Breast epithelium (tissue), 4 donors: ENCODE measurements around the gene MAP3K14. TPM values are rescaled to one million over a fixed set of nuclear protein-coding genes. Genes with fewer than 3 reads are reported as not detected.

Experiments
- DNase-seq, 2 donors: peaks; one replicate each; pipeline ENCODE4 v3.0.0-alpha.2; 2019; ENCODE audit warnings: low spot score in 2 of 2
- H3K27ac ChIP-seq, 2 donors: fragments of 200-600 bp; sonication (generic) in 1 of 2; one replicate each; pipeline ENCODE4 v1.5.1; 2016 to 2019; ENCODE audit warnings: mild to moderate bottlenecking in 1 of 2
- H3K27me3 ChIP-seq, 2 donors: fragments of 200-600 bp; sonication (generic) in 1 of 2; one replicate each; pipeline versions ENCODE4 v1.5.1 to v1.6.0; 2017 to 2019; ENCODE audit warnings: control low read depth in 1 of 2, mild to moderate bottlenecking in 1 of 2
- H3K36me3 ChIP-seq: fragments of 200-600 bp; one replicate; pipeline ENCODE4 v1.5.1; 2019
- H3K4me1 ChIP-seq, 2 donors: fragments of 200-600 bp; sonication (generic); one replicate each; pipeline ENCODE4 v1.5.1; 2016 to 2019; ENCODE audit warnings: control low read depth in 1 of 2
- H3K4me3 ChIP-seq, 3 donors: fragments of 200-600 bp; sonication (generic); 1 replicate in 2 of 3; 2 replicates in 1 of 3; pipeline ENCODE4 v1.5.1; 2016 to 2019; ENCODE audit warnings: mild to moderate bottlenecking in 3 of 3, moderate library complexity in 2 of 3
- H3K9me3 ChIP-seq, 2 donors: fragments of 200-600 bp; sonication (generic) in 1 of 2; one replicate each; pipeline ENCODE4 v1.5.1; 2016 to 2019; ENCODE audit warnings: control low read depth in 1 of 2
- CTCF ChIP-seq, 3 donors: fragments of 450-650 bp; IDR thresholded peaks; one replicate each; pipeline ENCODE4 v1.5.1; 2016 to 2017; ENCODE audit warnings: antibody characterized with exemption in 3 of 3, mild to moderate bottlenecking in 3 of 3, moderate library complexity in 3 of 3
- POLR2A ChIP-seq: fragments of 450-650 bp; IDR thresholded peaks from one replicate; pipeline ENCODE4 v1.6.1; 2016; ENCODE audit warnings: antibody characterized with exemption, mild to moderate bottlenecking, moderate library complexity
- POLR2AphosphoS5 ChIP-seq, 3 donors: sonication (generic); formaldehyde crosslinking; IDR thresholded peaks; one replicate each; pipeline ENCODE4 v1.6.1; 2017; ENCODE audit warnings: antibody characterized with exemption in 3 of 3
- intact Hi-C: fragments of 100-400 bp; cut with DNase I; formaldehyde crosslinking; loops from one replicate; pipeline ENCODE4 v1.15.1; 2023; ENCODE audit warnings: low total_unique reads
- total RNA-seq, 3 donors: library from RNA; depleted of rRNA; stranded (reverse); fragments of >200 nt; gene quantifications; one replicate each; pipeline ENCODE4 v1.1.0, GENCODE V29; 2016

The MAP3K14 gene
- total RNA-seq, 3 donors from 2014 or later: 4.3 to 12.3 (median 6.9) TPM

GRCh38 chr17:45240905-45241327 is 75.9 kb downstream of the MAP3K14 start:
- Histone ChIP-seq H3K36me3 (no peaks in the 10 kb centered on the region), H3K27ac (peak overlapping the region in 1 of 2 donors; percentile 17), H3K27me3 (no peaks in the 10 kb centered on the region), H3K9me3 (no peaks in the 10 kb centered on the region), H3K4me3 (peak overlapping the region in 2 of 3 donors; percentile 52 to 62), H3K4me1 (peaks cover 0 to 4% of the 10 kb centered on the region in 2 donors)
- TF ChIP-seq POLR2AphosphoS5 (IDR thresholded peaks at IDR 0.05) (no peak), CTCF (IDR thresholded peaks at IDR 0.05) (no peak), POLR2A (no peak)
- DNase-seq: no peak
- intact Hi-C loops: no loop called here

GRCh38 chr17:45238155-45238774 is 78.6 kb downstream of the MAP3K14 start:
- H3K4me3 ChIP-seq: no peak overlapping the region
- no peak for TF ChIP-seq POLR2AphosphoS5 (IDR thresholded peaks at IDR 0.05)
- TF ChIP-seq POLR2A: no peak
- intact Hi-C loops: no loop called here
- no peak overlapping the region for H3K27ac ChIP-seq
- no peaks in the 10 kb centered on the region for H3K36me3 ChIP-seq
- H3K9me3 ChIP-seq: no peaks in the 10 kb centered on the region
- no peaks in the 10 kb centered on the region for H3K27me3 ChIP-seq
- H3K4me1 ChIP-seq: peaks cover 0 to 4% of the 10 kb centered on the region in 2 donors
- no peak for DNase-seq

GRCh38 chr17:45237686-45238085 is 79.1 kb downstream of the MAP3K14 start:
- no peak overlapping the region for H3K4me3 ChIP-seq
- no peaks in the 10 kb centered on the region for H3K36me3 ChIP-seq
- no peak for TF ChIP-seq POLR2AphosphoS5 (IDR thresholded peaks at IDR 0.05)
- TF ChIP-seq POLR2A: no peak
- TF ChIP-seq CTCF (IDR thresholded peaks at IDR 0.05): no peak
- peaks cover 0 to 4% of the 10 kb centered on the region in 2 donors for H3K4me1 ChIP-seq
- DNase-seq: no peak
- intact Hi-C loops: no loop called here
- H3K27me3 ChIP-seq: no peaks in the 10 kb centered on the region
- no peaks in the 10 kb centered on the region for H3K9me3 ChIP-seq
- H3K27ac ChIP-seq: no peak overlapping the region

GRCh38 chr17:45236282-45236606 is 80.6 kb downstream of the MAP3K14 start:
- TF ChIP-seq POLR2A (no peak), POLR2AphosphoS5 (IDR thresholded peaks at IDR 0.05) (no peak), CTCF (IDR thresholded peaks at IDR 0.05) (no peak)
- no peak for DNase-seq
- Histone ChIP-seq H3K27me3 (no peaks in the 10 kb centered on the region), H3K27ac (no peak overlapping the region), H3K4me3 (no peak overlapping the region), H3K9me3 (no peaks in the 10 kb centered on the region), H3K36me3 (no peaks in the 10 kb centered on the region), H3K4me1 (peaks cover 0 to 2% of the 10 kb centered on the region in 2 donors)
- intact Hi-C loops: no loop called here

DNA sequence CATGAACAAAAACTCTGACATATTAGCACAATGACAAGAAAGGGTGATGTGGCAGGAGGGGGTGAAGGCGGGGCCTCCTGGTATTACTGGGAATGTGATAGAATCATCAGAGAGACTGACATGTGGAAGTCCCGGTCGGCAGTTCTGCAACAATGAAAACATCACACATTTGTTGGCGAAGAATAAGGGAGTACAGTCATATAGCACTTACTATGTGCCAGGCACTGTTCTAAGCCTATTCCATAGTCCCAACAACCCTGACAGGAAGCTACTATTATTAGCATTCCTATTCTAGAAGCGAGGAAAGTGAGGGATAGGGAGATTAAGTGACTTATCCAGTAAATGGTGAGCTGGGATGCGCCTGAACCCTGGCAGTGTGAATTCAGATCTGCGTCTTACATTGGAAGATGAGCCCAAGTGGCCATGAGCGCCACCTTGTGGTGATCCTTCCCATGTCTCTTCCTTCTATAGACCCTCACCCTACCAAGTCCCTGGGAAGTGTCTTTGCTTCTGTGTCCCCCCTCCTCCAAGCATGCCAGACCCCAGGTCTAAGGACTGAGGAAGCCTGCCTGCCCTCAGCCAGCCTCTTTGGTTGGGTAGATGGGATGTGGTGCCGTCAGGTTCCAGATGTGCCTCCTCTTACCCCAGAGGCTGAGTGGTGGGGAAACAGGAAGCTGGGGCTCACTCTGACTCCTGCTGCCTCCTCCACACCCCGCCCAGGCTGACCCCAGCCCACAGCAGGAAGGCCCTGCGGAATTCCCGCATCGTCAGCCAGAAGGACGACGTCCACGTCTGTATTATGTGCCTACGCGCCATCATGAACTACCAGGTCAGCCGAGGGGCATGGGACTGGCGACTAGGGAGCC is 81.2 kb downstream of the MAP3K14 start:
- Histone ChIP-seq H3K9me3 (no peaks in the 10 kb centered on the region), H3K36me3 (no peaks in the 10 kb centered on the region), H3K27ac (no peak overlapping the region), H3K4me3 (no peak overlapping the region), H3K4me1 (no peaks in the 10 kb centered on the region), H3K27me3 (no peaks in the 10 kb centered on the region)
- intact Hi-C loops: no loop called here
- DNase-seq: peak; percentile 56 to 77
- TF ChIP-seq POLR2A (no peak), POLR2AphosphoS5 (IDR thresholded peaks at IDR 0.05) (no peak), CTCF (IDR thresholded peaks at IDR 0.05) (peak; percentile 61 to 74 (median 64))
